ENCODE data around the gene SLC12A6. TPM values are rescaled to one million over a fixed set of nuclear protein-coding genes. Genes with fewer than 3 reads are reported as not detected.
A peak's percentile ranks its signal among the peaks of the same experiment; 100 is the strongest.

Gene SLC12A6
- total RNA-seq, 1 donor from 2014 or later, result 25.7 TPM

DNA sequence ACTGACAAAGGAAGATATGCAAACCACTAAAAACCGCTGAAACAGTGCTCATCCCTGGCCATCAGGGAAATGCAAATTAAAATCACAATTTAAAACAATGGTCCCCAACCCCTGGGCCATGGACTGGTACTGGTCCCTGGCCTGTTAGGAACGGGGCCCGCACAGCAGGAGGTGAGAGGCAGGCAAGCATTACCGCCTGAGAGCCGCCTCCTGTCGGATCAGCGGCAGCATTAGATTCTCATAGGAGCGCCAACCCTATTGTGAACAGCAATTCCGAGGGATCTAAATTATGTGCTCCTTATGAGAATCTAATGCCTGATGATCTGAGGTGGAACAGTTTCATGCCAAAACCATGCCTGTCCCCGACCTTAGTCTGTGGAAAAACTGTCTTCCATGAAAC, 14.4 kb downstream of the SLC12A6 start:
- H3K36me3 ChIP-seq, result no peaks in the 10 kb centered on the region
- TF ChIP-seq, protein P1, sequence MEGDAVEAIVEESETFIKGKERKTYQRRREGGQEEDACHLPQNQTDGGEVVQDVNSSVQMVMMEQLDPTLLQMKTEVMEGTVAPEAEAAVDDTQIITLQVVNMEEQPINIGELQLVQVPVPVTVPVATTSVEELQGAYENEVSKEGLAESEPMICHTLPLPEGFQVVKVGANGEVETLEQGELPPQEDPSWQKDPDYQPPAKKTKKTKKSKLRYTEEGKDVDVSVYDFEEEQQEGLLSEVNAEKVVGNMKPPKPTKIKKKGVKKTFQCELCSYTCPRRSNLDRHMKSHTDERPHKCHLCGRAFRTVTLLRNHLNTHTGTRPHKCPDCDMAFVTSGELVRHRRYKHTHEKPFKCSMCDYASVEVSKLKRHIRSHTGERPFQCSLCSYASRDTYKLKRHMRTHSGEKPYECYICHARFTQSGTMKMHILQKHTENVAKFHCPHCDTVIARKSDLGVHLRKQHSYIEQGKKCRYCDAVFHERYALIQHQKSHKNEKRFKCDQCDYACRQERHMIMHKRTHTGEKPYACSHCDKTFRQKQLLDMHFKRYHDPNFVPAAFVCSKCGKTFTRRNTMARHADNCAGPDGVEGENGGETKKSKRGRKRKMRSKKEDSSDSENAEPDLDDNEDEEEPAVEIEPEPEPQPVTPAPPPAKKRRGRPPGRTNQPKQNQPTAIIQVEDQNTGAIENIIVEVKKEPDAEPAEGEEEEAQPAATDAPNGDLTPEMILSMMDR (IDR thresholded peaks at IDR 0.05; ENCODE audit: borderline replicate concordance), result no peak
- H3K4me1 ChIP-seq, result peaks cover 31% of the 10 kb centered on the region
- intact Hi-C loops (cut with micrococcal nuclease), result no loop called here
- no peaks in the 10 kb centered on the region for H3K9me3 ChIP-seq (replicated peaks)
- no peak overlapping the region for H3K27ac ChIP-seq (replicated peaks)
- no peaks in the 10 kb centered on the region for H3K27me3 ChIP-seq (ENCODE audit: low read depth)
- H3K4me3 ChIP-seq, result no peak overlapping the region
- no peak for DNase-seq

GRCh38 chr15:34318277-34319079, 19.1 kb downstream of the SLC12A6 start:
- no peaks in the 10 kb centered on the region for H3K27me3 ChIP-seq (ENCODE audit: low read depth)
- peak overlapping the region; percentile 74 for H3K27ac ChIP-seq (replicated peaks)
- no peaks in the 10 kb centered on the region for H3K9me3 ChIP-seq (replicated peaks)
- H3K36me3 ChIP-seq, result peaks cover 6% of the 10 kb centered on the region
- H3K4me3 ChIP-seq, result peak overlapping the region; percentile 68
- peaks cover 38% of the 10 kb centered on the region for H3K4me1 ChIP-seq
- DNase-seq, result peak; percentile 51
- intact Hi-C loops (cut with micrococcal nuclease), result no loop called here
- TF ChIP-seq, protein P1 (IDR thresholded peaks at IDR 0.05; ENCODE audit: borderline replicate concordance), result no peak

GRCh38 chr15:34314491-34315490, 22.8 kb downstream of the SLC12A6 start:
- TF ChIP-seq, protein P1 (IDR thresholded peaks at IDR 0.05; ENCODE audit: borderline replicate concordance), result no peak
- DNase-seq, result no peak
- no peaks in the 10 kb centered on the region for H3K27me3 ChIP-seq (ENCODE audit: low read depth)
- H3K27ac ChIP-seq (replicated peaks), result no peak overlapping the region
- H3K4me3 ChIP-seq, result no peak overlapping the region
- H3K9me3 ChIP-seq (replicated peaks), result no peaks in the 10 kb centered on the region
- H3K36me3 ChIP-seq, result peaks cover 9% of the 10 kb centered on the region
- intact Hi-C loops (cut with micrococcal nuclease), result no loop called here
- H3K4me1 ChIP-seq, result peaks cover 38% of the 10 kb centered on the region

- DNase-seq, result no peak
- Histone ChIP-seq H3K36me3 (peaks cover 12% of the 10 kb centered on the region), H3K4me1 (peaks cover 10% of the 10 kb centered on the region), H3K27ac (replicated peaks) (no peak overlapping the region), H3K4me3 (no peak overlapping the region), H3K27me3 (ENCODE audit: low read depth) (no peaks in the 10 kb centered on the region), H3K9me3 (replicated peaks) (no peaks in the 10 kb centered on the region)
- TF ChIP-seq, protein P1 (IDR thresholded peaks at IDR 0.05; ENCODE audit: borderline replicate concordance), result no peak
- intact Hi-C loops (cut with micrococcal nuclease), result no loop called here
These were observed 26.0 kb downstream of the SLC12A6 start for GRCh38 chr15:34311563-34311962.

DNA sequence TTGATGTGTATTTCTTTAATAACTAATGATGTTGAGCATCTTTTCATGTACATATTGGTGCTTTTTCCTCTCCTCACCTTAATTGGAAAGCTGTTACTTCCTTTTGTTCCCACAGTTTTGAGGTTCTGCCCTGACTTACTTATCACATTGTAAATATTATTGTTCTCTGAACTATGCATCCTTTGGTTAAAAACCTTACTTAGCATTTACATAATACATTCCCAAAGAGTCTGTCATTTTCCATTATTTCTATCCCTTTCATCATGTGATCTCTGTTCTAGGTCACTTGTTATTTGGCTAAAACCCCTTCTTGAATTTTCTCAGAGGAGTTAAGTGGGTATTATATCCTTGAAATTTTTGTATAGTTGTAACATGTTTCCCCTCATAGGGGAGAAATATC, 33.0 kb downstream of the SLC12A6 start:
- H3K4me3 ChIP-seq, result no peak overlapping the region
- TF ChIP-seq, protein P1 (IDR thresholded peaks at IDR 0.05; ENCODE audit: borderline replicate concordance), result no peak
- H3K27me3 ChIP-seq (ENCODE audit: low read depth), result no peaks in the 10 kb centered on the region
- H3K9me3 ChIP-seq (replicated peaks), result no peaks in the 10 kb centered on the region
- DNase-seq, result no peak
- intact Hi-C loops (cut with micrococcal nuclease), result loop anchor here (10.0 kb wide), 1 partner anchor 70 kb away; no protein-coding TSS in a partner anchor
- no peak overlapping the region for H3K27ac ChIP-seq (replicated peaks)
- peaks cover 3% of the 10 kb centered on the region for H3K36me3 ChIP-seq
- peaks cover 8% of the 10 kb centered on the region for H3K4me1 ChIP-seq

Data from left ventricle myocardium inferior (tissue), 1 donor.